Esophagus squamous epithelium (tissue), 5 donors: Measurements from ENCODE around the gene UMAD1. TPM values are rescaled to one million over a fixed set of nuclear protein-coding genes. Genes with fewer than 3 reads are reported as not detected.

Experiments used
- DNase-seq: peaks from one replicate; lab custom pipeline; 2025; lab: John Stamatoyannopoulos, UW
- H3K27ac ChIP-seq, 4 donors: fragments of 200-600 bp; sonication (generic); one replicate each; pipeline ENCODE4 v1.5.1; 2016 to 2019; ENCODE audit warnings: mild to moderate bottlenecking in 1 of 4
- H3K27me3 ChIP-seq, 4 donors: fragments of 200-600 bp; sonication (generic); 1 replicate in 3 of 4; 2 replicates in 1 of 4; pipeline versions ENCODE4 v1.5.1 to v1.6.0; 2017 to 2021; ENCODE audit warnings: antibody characterized with exemption in 1 of 4
- H3K36me3 ChIP-seq, 3 donors: fragments of 200-600 bp; sonication (generic); one replicate each; pipeline ENCODE4 v1.5.1; 2016 to 2019
- H3K4me1 ChIP-seq, 3 donors: fragments of 200-600 bp; sonication (generic); one replicate each; pipeline ENCODE4 v1.5.1; 2017 to 2019
- H3K4me3 ChIP-seq, 4 donors: fragments of 200-600 bp; sonication (generic); 1 replicate in 3 of 4; 2 replicates in 1 of 4; pipeline ENCODE4 v1.5.1; 2016 to 2019; ENCODE audit warnings: mild to moderate bottlenecking in 2 of 4, moderate library complexity in 1 of 4
- H3K9me3 ChIP-seq, 3 donors: fragments of 200-600 bp; sonication (generic); one replicate each; pipeline ENCODE4 v1.5.1; 2016 to 2019
- CTCF ChIP-seq, 6 experiments: fragments of 450-650 bp in 4 of 6; fragments of 200-600 bp in 2 of 6; sonication (generic) in 2 of 6; IDR thresholded peaks; one replicate each; pipeline ENCODE4 v1.5.1; 2016 to 2019; ENCODE audit warnings: antibody characterized with exemption in 6 of 6, mild to moderate bottlenecking in 4 of 6, moderate library complexity in 4 of 6
- POLR2A ChIP-seq, 4 donors: fragments of 450-650 bp; IDR thresholded peaks; one replicate each; pipeline ENCODE4 v1.6.1; 2017; ENCODE audit warnings: antibody characterized with exemption in 4 of 4, mild to moderate bottlenecking in 4 of 4, moderate library complexity in 3 of 4
- WGBS, 2 donors: methylation state at CpG; one replicate each; pipeline ENCODE4 v1.1.5; 2018; 5-methylcytosine and 5-hydroxymethylcytosine counted together
- intact Hi-C: fragments of 100-400 bp; cut with DNase I; formaldehyde crosslinking; loops from one replicate; pipeline ENCODE4 v1.15.0; 2022
- total RNA-seq, 4 donors: library from RNA; depleted of rRNA; stranded (reverse); fragments of >200 nt; gene quantifications; one replicate each; pipeline ENCODE4 v1.1.0, GENCODE V29; 2016
- donor health status: DM: yes; HTN: yes; CAD: no.

UMAD1 gene
- total RNA-seq, 4 donors from 2014 or later: 2.5 to 7.6 (median 6.3) TPM

GRCh38 chr7:7699380-7699779, 58.8 kb downstream of the UMAD1 start:
- no peak overlapping the region for H3K27ac ChIP-seq
- no peaks in the 10 kb centered on the region for H3K27me3 ChIP-seq
- H3K4me1 ChIP-seq: peaks cover 0 to 20% (median 15%) of the 10 kb centered on the region in 3 donors
- DNase-seq: no peak
- TF ChIP-seq CTCF (IDR thresholded peaks at IDR 0.05): no peak
- no peak for TF ChIP-seq POLR2A (IDR thresholded peaks at IDR 0.05)
- no peaks in the 10 kb centered on the region for H3K9me3 ChIP-seq
- intact Hi-C loops: no loop called here
- no peak overlapping the region for H3K4me3 ChIP-seq
- H3K36me3 ChIP-seq: no peaks in the 10 kb centered on the region

- H3K9me3 ChIP-seq: no peaks in the 10 kb centered on the region
- no peak overlapping the region for H3K4me3 ChIP-seq
- no peak for DNase-seq
- H3K36me3 ChIP-seq: no peaks in the 10 kb centered on the region
- peaks cover 0 to 22% (median 21%) of the 10 kb centered on the region in 3 donors for H3K4me1 ChIP-seq
- intact Hi-C loops: no loop called here
- no peak overlapping the region for H3K27ac ChIP-seq
- TF ChIP-seq POLR2A (IDR thresholded peaks at IDR 0.05) (no peak), CTCF (IDR thresholded peaks at IDR 0.05) (no peak)
- H3K27me3 ChIP-seq: no peaks in the 10 kb centered on the region
Measured at GRCh38 chr7:7699970-7700369, 59.4 kb downstream of the UMAD1 start.

- Histone ChIP-seq H3K4me1 (peaks cover 6 to 20% (median 15%) of the 10 kb centered on the region in 3 donors), H3K27ac (no peak overlapping the region), H3K36me3 (no peaks in the 10 kb centered on the region), H3K4me3 (no peak overlapping the region), H3K27me3 (no peaks in the 10 kb centered on the region), H3K9me3 (no peaks in the 10 kb centered on the region)
- 90 to 92% methylated on average over 1 of the region's 1 CpG for WGBS, 2 donors
- DNase-seq: no peak
- TF ChIP-seq CTCF (IDR thresholded peaks at IDR 0.05) (no peak), POLR2A (IDR thresholded peaks at IDR 0.05) (no peak)
- intact Hi-C loops: no loop called here
Measured at GRCh38 chr7:7701527-7701926, 61.0 kb downstream of the UMAD1 start.

GRCh38 chr7:7702826-7703225, 62.3 kb downstream of the UMAD1 start:
- Histone ChIP-seq H3K27me3 (no peaks in the 10 kb centered on the region), H3K4me1 (peaks cover 6 to 30% (median 9%) of the 10 kb centered on the region in 3 donors), H3K36me3 (no peaks in the 10 kb centered on the region), H3K27ac (no peak overlapping the region), H3K4me3 (no peak overlapping the region), H3K9me3 (no peaks in the 10 kb centered on the region)
- no peak for TF ChIP-seq POLR2A (IDR thresholded peaks at IDR 0.05)
- no peak for TF ChIP-seq CTCF (IDR thresholded peaks at IDR 0.05)
- intact Hi-C loops: no loop called here
- DNase-seq: no peak
- 62 to 81% methylated on average over 4 of the region's 4 CpGs for WGBS, 2 donors

- Histone ChIP-seq H3K9me3 (no peaks in the 10 kb centered on the region), H3K27ac (no peak overlapping the region), H3K4me3 (no peak overlapping the region), H3K4me1 (peaks cover 6 to 31% (median 9%) of the 10 kb centered on the region in 3 donors), H3K27me3 (no peaks in the 10 kb centered on the region), H3K36me3 (no peaks in the 10 kb centered on the region)
- TF ChIP-seq POLR2A (IDR thresholded peaks at IDR 0.05): no peak
- no peak for TF ChIP-seq CTCF (IDR thresholded peaks at IDR 0.05)
- WGBS, 2 donors: 91 to 100% methylated on average over 6 of the region's 7 CpGs
- intact Hi-C loops: no loop called here
- DNase-seq: no peak
Measured at GRCh38 chr7:7703427-7703826, 62.9 kb downstream of the UMAD1 start.
